Femur (tissue), 1 donor: ENCODE measurements around the gene FAM168B.

Experiments
- DNase-seq: peaks from one replicate; pipeline ENCODE4 v3.0.0-alpha.2; 2017

FAM168B gene

GRCh38 chr2:131016826-131017741 is 76.2 kb downstream of the FAM168B start:
- DNase-seq, result no peak

GRCh38 chr2:131015764-131016163 is 77.5 kb downstream of the FAM168B start:
- no peak for DNase-seq

- no peak for DNase-seq
These were observed 79.1 kb downstream of the FAM168B start for GRCh38 chr2:131014141-131014540.

- no peak for DNase-seq
These were observed 81.8 kb downstream of the FAM168B start for GRCh38 chr2:131011486-131011885.

- no peak for DNase-seq
These were observed 82.7 kb downstream of the FAM168B start for GRCh38 chr2:131010566-131010965.

- DNase-seq, result no peak
These were observed 83.4 kb downstream of the FAM168B start for GRCh38 chr2:131009713-131010475.

- no peak for DNase-seq
These were observed 84.3 kb downstream of the FAM168B start for GRCh38 chr2:131008967-131009366.

- no peak for DNase-seq
These were observed 86.7 kb downstream of the FAM168B start for GRCh38 chr2:131006561-131006960.

- no peak for DNase-seq
These were observed 87.9 kb downstream of the FAM168B start for GRCh38 chr2:131005216-131005935.

GRCh38 chr2:131004446-131005209 is 88.6 kb downstream of the FAM168B start:
- no peak for DNase-seq

GRCh38 chr2:130998561-130998960 is 94.7 kb downstream of the FAM168B start:
- no peak for DNase-seq
